HG02610 (cell line): Measurements from ENCODE around the gene ZBTB45.
"Not testable (repeated sequence)": the region's sequence is repeated elsewhere in the genome, so short reads cannot be mapped to it uniquely, and the experiment has no call there.

Experiments
- ATAC-seq: cut with Tn5 transposase; IDR thresholded peaks from one replicate; pipeline ENCODE4 v1.9.1; 2021; ENCODE audit warnings: mild to moderate bottlenecking, moderate library complexity; ENCODE audit not compliant: unreplicated experiment

Gene ZBTB45

DNA sequence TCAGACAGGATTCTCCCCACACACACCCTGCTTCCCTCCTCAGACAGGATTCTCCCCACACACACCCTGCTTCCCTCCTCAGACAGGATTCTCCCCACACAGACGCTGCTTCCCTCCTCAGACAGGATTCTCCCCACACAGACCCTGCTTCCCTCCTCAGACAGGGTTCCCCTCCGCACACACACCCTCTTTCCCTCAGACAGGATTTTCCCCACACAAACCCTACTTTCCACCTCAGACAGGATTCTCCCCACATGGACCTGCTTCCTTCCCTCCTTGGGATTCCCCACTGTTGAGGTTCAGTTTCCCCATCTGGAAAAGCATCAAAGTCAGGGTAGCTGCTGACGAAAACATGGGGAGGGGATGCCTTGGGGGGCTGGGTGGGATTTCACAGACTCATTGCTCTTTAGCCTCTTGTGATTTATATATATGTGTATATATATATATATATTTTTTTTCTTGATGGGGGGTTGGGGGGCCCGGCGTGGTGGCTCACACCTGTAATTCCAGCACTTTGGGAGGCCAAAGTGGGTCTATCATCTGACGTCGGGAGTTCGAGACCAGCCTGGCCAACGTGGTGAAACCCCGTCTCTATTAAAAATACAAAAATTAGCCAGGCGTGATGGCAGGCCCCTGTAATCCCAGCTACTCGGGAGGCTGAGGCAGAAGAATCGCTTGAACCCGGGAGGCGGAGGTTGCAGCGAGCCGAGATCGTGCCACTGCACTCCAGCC lies 23.2 kb upstream of the ZBTB45 start:
- not testable (repeated sequence) for ATAC-seq

DNA sequence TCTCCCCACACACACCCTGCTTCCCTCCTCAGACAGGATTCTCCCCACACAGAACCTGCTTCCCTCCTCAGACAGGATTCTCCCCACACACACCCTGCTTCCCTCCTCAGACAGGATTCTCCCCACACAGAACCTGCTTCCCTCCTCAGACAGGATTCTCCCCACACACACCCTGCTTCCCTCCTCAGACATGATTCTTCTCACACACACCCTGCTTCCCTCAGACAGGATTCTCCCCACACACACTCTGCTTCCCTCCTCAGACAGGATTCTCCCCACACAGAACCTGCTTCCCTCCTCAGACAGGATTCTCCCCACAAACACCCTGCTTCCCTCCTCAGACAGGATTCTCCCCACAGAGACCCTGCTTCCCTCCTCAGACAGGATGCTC lies 19.6 kb upstream of the ZBTB45 start:
- ATAC-seq: not testable (repeated sequence)

GRCh38 chr19:58538257-58539168 lies 18.9 kb upstream of the ZBTB45 start:
- no peak for ATAC-seq

- no peak for ATAC-seq
These were observed 17.5 kb upstream of the ZBTB45 start for GRCh38 chr19:58536852-58537798.

GRCh38 chr19:58535857-58536256 lies 16.2 kb upstream of the ZBTB45 start:
- ATAC-seq: no peak

DNA sequence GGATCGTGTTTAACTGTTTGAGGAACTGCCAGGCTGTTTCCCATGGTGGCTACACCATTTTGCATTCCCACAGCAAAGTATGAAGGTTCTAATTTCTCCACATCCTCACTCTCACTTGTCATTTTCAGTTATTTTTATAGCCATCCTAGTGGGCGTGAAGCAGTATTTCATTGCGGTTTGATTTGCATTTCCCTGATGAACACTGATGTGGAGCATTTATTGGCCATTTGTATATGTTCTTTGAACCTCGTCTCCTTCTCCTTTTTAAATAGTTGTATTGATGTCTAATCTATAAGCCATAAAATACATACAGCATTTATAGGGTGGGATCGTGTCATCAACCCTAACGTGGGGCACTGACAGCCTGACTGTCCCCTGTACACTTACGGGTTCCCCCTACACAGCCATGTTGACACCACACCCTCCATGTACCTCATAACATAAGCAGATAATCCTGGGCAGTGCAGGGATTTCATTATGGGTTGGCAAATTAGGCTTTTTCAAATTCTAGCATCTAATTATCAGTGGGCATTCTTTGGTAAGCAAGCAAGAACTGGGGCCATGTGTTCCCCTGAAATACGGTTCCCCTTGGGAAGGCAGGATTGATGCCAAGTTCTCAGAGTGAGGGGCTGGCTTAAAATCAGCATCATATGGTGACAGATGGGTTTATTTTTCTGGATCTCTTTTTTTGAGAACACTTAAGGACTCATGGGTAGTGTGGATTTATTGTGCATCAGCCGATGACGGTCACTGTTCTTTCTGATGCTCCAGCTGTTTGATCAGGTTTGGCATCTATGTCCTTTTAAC lies 11.6 kb upstream of the ZBTB45 start:
- ATAC-seq: no peak

DNA sequence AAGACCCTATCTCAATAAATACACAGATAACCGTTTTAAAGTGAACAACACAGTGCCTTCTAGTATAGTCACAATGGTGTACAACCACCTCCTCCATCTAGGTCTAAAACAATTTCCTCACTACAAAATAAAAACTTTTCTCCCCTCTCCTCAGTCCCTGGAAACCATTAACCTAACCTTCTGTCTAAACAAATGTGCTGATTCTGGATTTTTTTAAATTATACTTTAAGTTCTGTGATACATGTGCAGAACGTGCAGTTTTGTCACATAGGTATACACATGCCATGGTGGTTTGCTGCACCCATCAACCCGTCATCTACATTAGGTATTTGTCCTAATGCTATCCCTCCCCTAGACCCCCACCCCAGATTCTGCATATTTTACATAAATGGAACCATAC lies 9.8 kb upstream of the ZBTB45 start:
- no peak for ATAC-seq

- ATAC-seq: no peak
These were observed 3.1 kb upstream of the ZBTB45 start for GRCh38 chr19:58522709-58523108.

DNA sequence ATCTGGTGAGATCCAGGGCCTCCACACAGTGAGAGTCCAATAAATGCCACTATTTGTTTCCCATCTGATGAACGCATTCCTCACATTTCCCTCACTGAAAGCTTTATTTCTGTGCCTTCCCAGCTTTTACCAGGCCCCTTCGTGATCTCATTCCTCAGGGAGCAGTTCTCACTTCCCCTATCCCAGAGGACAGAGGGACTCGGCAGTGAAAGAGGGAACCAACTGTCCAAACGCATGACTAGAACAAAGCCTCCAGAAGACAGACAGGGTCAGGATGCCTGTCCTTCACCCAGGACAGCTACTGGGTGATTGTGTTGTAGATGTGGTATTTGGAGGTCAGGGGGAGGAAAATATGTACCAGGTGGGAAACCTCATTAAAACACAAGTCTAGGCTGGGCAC lies 2.0 kb upstream of the ZBTB45 start:
- no peak for ATAC-seq

DNA sequence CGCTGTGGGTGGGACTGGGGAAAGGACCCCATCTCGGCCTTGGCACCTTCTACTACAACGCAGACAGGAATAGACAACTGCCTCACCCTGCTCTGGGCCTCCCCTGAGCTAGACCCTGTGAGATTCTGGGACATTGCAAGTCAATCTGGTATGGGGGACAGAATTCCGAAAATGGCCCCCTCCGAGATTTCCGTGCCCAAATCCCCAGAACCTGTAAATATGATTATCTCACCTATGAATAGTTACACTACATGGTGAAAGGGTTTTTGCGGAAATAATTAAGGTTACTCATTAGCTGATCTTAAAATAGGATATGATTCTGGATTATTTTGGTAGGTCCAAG lies 618 bp upstream of the ZBTB45 start:
- no peak for ATAC-seq

- no peak for ATAC-seq
These were observed 589 bp downstream of the ZBTB45 start for GRCh38 chr19:58519087-58519354.

- no peak for ATAC-seq
These were observed 1.1 kb downstream of the ZBTB45 start for GRCh38 chr19:58518256-58519086.

- ATAC-seq: no peak
These were observed 2.4 kb downstream of the ZBTB45 start for GRCh38 chr19:58516964-58517833.

GRCh38 chr19:58516246-58516836 lies 3.3 kb downstream of the ZBTB45 start:
- ATAC-seq: no peak

DNA sequence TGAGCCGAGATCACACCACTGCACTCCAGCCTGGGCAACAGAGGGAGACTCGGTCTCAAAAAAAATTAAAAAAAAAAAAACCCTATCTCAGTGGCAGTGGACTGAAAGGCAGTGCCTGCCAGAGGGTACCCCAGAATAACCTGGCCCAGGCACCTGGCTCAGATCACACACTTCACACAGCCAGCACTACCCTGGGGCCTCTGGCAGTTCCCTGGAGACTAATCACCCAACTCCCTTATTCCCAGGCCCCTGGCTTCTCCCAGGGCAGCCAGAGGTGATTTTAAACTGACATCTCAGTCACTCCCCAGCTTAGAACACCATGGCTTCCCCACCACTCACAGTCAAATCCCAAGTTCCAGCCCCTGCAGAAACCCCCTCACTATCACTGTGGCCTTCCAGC lies 4.4 kb downstream of the ZBTB45 start:
- no peak for ATAC-seq

DNA sequence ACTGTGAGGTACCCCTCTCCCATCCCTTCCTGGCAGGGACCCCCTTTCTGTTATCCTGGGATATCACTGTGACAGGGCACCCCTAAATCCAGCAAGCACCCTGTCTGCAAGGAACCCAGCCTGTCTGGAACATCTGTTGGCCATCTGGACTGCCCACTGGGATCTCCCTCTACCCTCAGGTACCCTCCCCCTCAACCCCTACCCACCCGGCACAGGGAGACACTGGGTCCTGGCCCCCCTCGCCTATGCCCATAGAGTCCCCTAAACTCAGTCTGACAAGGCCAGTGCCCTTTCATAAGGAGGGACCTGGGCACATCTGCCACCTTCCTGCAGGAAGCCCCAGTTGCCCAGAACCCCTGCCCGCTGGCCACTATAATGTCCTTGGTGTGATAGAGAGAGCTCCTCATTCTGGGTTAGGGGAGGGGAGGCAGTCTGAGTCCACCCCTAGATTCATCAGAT lies 5.0 kb downstream of the ZBTB45 start:
- no peak for ATAC-seq

DNA sequence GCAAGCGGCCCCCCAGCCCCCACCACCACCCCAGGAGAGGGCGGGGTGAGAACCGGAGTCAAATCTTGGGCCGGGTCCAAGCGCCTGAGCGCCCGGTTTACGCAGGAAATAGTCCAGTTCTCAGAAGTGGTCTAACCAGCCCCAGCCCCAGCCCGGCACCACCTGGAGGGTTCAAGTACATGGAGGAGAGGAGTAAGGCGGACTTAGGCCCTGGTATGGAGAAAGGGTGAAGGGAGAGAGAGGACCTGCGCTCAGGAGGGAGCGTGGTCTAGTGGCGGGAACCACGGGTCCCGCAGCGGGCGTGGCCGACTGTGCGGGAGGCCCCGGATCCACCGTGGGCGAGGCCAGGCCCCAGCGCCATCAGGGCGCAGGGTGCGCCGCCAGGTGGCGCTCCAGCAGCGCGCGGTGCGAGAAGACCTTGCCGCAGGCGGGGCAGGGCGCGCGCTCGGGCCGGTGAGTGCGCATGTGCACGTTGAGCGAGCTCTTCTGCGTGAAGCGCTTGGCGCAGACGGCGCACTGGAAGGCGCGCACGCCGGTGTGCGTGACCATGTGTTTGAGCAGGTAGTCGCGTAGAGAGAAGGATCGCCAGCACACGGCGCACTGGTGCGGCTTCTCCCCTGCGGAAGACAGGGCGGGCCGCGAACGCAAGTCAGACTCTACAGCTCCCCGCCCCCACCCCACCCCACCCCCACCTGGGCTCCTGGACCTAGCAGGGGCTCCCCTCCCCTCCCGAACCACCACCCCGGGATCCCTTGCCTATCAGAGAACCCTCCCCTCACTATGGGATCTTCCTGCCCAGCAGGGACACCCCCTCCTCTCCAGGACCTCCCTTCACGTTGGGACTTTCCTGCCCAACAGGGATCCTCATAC lies 5.7 kb downstream of the ZBTB45 start:
- ATAC-seq: peak; percentile 75
